K562 (cell line): ENCODE measurements around the gene ATP5F1C. TPM values are rescaled to one million over a fixed set of nuclear protein-coding genes. Genes with fewer than 3 reads are reported as not detected.
"Not testable (repeated sequence)": the region's sequence is repeated elsewhere in the genome, so short reads cannot be mapped to it uniquely, and the experiment has no call there.

ENCODE experiments used
- ATAC-seq: fragments of 200-7000 bp; cut with Tn5 transposase; 3 replicates; pipeline ENCODE4 v1.9.1; 2020; ENCODE audit warnings: moderate library complexity
- BruUV-seq: library from RNA; stranded (reverse); fragments of 400-500 nt; replicated peaks from 2 replicates; lab custom pipeline; 2021; lab: Mats Ljungman, UMichigan
- CTCF ChIA-PET: fragments of 300-600 bp; formaldehyde crosslinking; extraction: SDS; loops from one replicate; lab custom pipeline; 2021; ENCODE audit warnings: low intra/inter-chr PET ratio; lab: Yijun Ruan, JAX
- POLR2A ChIA-PET: fragments of 300-600, 350-650 bp; sonication (Branson Sonifier 250); formaldehyde crosslinking; extraction: SDS; loops from one replicate; lab custom pipeline; 2021; ENCODE audit warnings: antibody characterized with exemption, inconsistent platforms; lab: Yijun Ruan, JAX
- DNase-seq, 4 experiments: peaks; one replicate each; pipeline versions ENCODE4 v3.0.0 to v3.0.0-alpha.2; 2011 to 2018; ENCODE audit warnings: low spot score in 3 of 4, mixed read lengths in 3 of 4; ENCODE audit errors: extremely low read depth in 1 of 4
- FAIRE-seq: peaks from 2 replicates; lab custom pipeline; 2011; peaks lifted over from hg19 to GRCh38; lab: Jason Lieb, UNC
- H2AFZ ChIP-seq: 2 replicates; pipeline ENCODE4 v1.6.0; 2011; ENCODE audit warnings: low read depth, low read length, control low read depth, inconsistent platforms
- H3K27ac ChIP-seq: fragments of 200-600 bp; 3 replicates; pipeline ENCODE4 v1.8.0; 2011; ENCODE audit warnings: low read depth, mild to moderate bottlenecking, control low read depth, inconsistent platforms, low read length, moderate library complexity, mixed read lengths; ENCODE audit errors: extremely low read depth
- H3K27me3 ChIP-seq, 2 experiments: fragments of 300-600 bp in 1 of 2; 2 replicates in 1 of 2; 3 replicates in 1 of 2; pipeline versions ENCODE4 v1.6.0 to v1.8.0; 2011; ENCODE audit warnings: inconsistent platforms in 2 of 2, low read length in 2 of 2, mild to moderate bottlenecking in 1 of 2, mixed read lengths in 1 of 2, moderate library complexity in 1 of 2; ENCODE audit not compliant: control insufficient read depth in 2 of 2, insufficient read depth in 2 of 2
- H3K36me3 ChIP-seq: fragments of 300-600 bp; 3 replicates; pipeline ENCODE4 v1.8.0; 2011; ENCODE audit warnings: mild to moderate bottlenecking, low read length, inconsistent platforms; ENCODE audit not compliant: control insufficient read depth, insufficient read depth
- H3K4me1 ChIP-seq, 2 experiments: fragments of 200-600 bp in 1 of 2; replicated peaks in 1 of 2; 2 replicates in 1 of 2; 3 replicates in 1 of 2; pipeline versions ENCODE4 v1.5.1 to v1.8.0; 2011; ENCODE audit warnings: inconsistent platforms in 2 of 2, low read length in 2 of 2, mild to moderate bottlenecking in 1 of 2, mixed read lengths in 1 of 2, moderate library complexity in 1 of 2; ENCODE audit not compliant: control insufficient read depth in 2 of 2, insufficient read depth in 2 of 2
- H3K4me2 ChIP-seq: 2 replicates; pipeline ENCODE4 v1.6.1; 2011; ENCODE audit warnings: low read length, control low read depth, inconsistent platforms, mixed read lengths; ENCODE audit not compliant: insufficient read depth
- H3K4me3 ChIP-seq: fragments of 200-600 bp; sonication (generic), shearing (Covaris generic); 2 replicates; pipeline ENCODE4 v1.5.1; 2016; ENCODE audit warnings: control low read depth, inconsistent platforms
- H3K79me2 ChIP-seq: fragments of 200-600 bp; 3 replicates; pipeline ENCODE4 v1.8.0; 2011; ENCODE audit warnings: low read length, inconsistent platforms; ENCODE audit not compliant: control insufficient read depth, insufficient read depth
- H3K9ac ChIP-seq, 2 experiments: 2 replicates each; pipeline versions ENCODE4 v1.6.0 to v1.6.1; 2011; ENCODE audit warnings: low read depth in 2 of 2, low read length in 2 of 2, control low read depth in 1 of 2, inconsistent platforms in 1 of 2, mild to moderate bottlenecking in 1 of 2, mixed read lengths in 1 of 2; ENCODE audit not compliant: insufficient read depth in 1 of 2
- H3K9me1 ChIP-seq: one replicate; pipeline ENCODE4 v1.6.0; 2011; ENCODE audit warnings: inconsistent platforms, mild to moderate bottlenecking, low read length, moderate library complexity; ENCODE audit not compliant: control insufficient read depth, insufficient read depth
- H3K9me3 ChIP-seq: replicated peaks from 2 replicates; pipeline ENCODE4 v1.5.1; 2011; ENCODE audit warnings: low read depth, low read length, inconsistent platforms; ENCODE audit not compliant: control insufficient read depth, insufficient read depth
- H4K20me1 ChIP-seq: replicated peaks from 2 replicates; pipeline ENCODE4 v1.6.1; 2011; ENCODE audit warnings: low read length, inconsistent platforms, mixed read lengths; ENCODE audit not compliant: control insufficient read depth, insufficient read depth
- CHD2 ChIP-seq: IDR thresholded peaks from 2 replicates; pipeline ENCODE4 v1.6.1; 2011; ENCODE audit warnings: low read depth, low read length
- CLOCK ChIP-seq: fragments of 250-450 bp; sonication (Bioruptor Pico); IDR thresholded peaks from 2 replicates; pipeline ENCODE4 v1.4.0; 2020; ENCODE audit warnings: mild to moderate bottlenecking, moderate library complexity, borderline replicate concordance
- ELK1 ChIP-seq: sonication (generic); formaldehyde crosslinking; IDR thresholded peaks from 2 replicates; pipeline ENCODE4 v1.8.1; 2022; ENCODE audit warnings: missing genetic modification reagents
- MLX ChIP-seq, 2 experiments: fragments of 450-650 bp in 1 of 2; sonication (generic) in 1 of 2; formaldehyde crosslinking; conservative IDR thresholded peaks; 2 replicates each; pipeline versions ENCODE4 v1.4.0 to v1.8.1; 2020 to 2022; ENCODE audit warnings: mild to moderate bottlenecking in 1 of 2, missing genetic modification reagents in 1 of 2
- PRMT5 ChIP-seq: sonication (generic); formaldehyde crosslinking; IDR thresholded peaks from 2 replicates; pipeline ENCODE4 v1.5.0; 2020; ENCODE audit warnings: missing genetic modification reagents
- STAT6 ChIP-seq: sonication (generic); formaldehyde crosslinking; IDR thresholded peaks from 2 replicates; pipeline ENCODE4 v1.8.1; 2023; ENCODE audit warnings: mild to moderate bottlenecking, missing genetic modification reagents
- TAF15 ChIP-seq: fragments of 200-400 bp; formaldehyde crosslinking; IDR thresholded peaks from 2 replicates; pipeline ENCODE4 v1.6.1; 2017; ENCODE audit warnings: mild to moderate bottlenecking, low read depth, low read length, moderate library complexity
- ZEB2 ChIP-seq: fragments of 450-650 bp; IDR thresholded peaks from 2 replicates; pipeline ENCODE4 v1.6.1; 2016
- ZNF217 ChIP-seq: sonication (generic); formaldehyde crosslinking; IDR thresholded peaks from 2 replicates; pipeline ENCODE4 v1.8.0; 2022; ENCODE audit warnings: mild to moderate bottlenecking, missing genetic modification reagents
- WGBS: fragments of 100-300 bp; shearing (Covaris generic); methylation state at CpG from one replicate; pipeline ENCODE4 v1.1.6; 2016; ENCODE audit warnings: low coverage, mixed read lengths; ENCODE audit not compliant: insufficient coverage; ENCODE audit errors: missing lambda C conversion rate; 5-methylcytosine and 5-hydroxymethylcytosine counted together
- in situ Hi-C: fragments of 300-500 bp; cut with MboI; formaldehyde crosslinking; loops from 4 replicates; pipeline ENCODE4 v1.15.0; 2018; ENCODE audit warnings: inconsistent platforms, mixed read lengths
- intact Hi-C: fragments of 100-400 bp; cut with micrococcal nuclease; formaldehyde crosslinking; loops from 2 replicates; pipeline ENCODE4 v1.14.2; 2022
- polyA plus RNA-seq, 8 experiments: library from polyadenylated mRNA; depleted of rRNA in 4 of 8; stranded (reverse) in 5 of 8; unstranded in 3 of 8; fragments of >200 nt; fragmentation: Nextera tagmentation in 2 of 8; fragmentation: Illumina TruSeq in 1 of 8; extraction: Ambion mirVana in 2 of 8; extraction: Trizol in 1 of 8; gene quantifications; 2 replicates each; pipeline versions ENCODE4 v1.2.1 to v1.2.3, GENCODE V29; 2011 to 2014; ENCODE audit warnings: inconsistent platforms in 1 of 8, missing spikeins in 1 of 8
- total RNA-seq, 7 experiments: library from RNA; depleted of rRNA in 6 of 7; stranded (reverse); fragments of >200 nt in 6 of 7; fragmentation: Illumina TruSeq in 2 of 7; extraction: Trizol in 2 of 7; gene quantifications; 2 replicates each; pipeline versions ENCODE4 v1.2.1 to v1.2.3, GENCODE V29; 2011 to 2021; ENCODE audit warnings: low replicate concordance in 1 of 7
- TF ChIP-seq, protein P1 (sequence below): IDR thresholded peaks from 3 replicates; pipeline ENCODE4 v1.6.1; 2011; ENCODE audit warnings: borderline replicate concordance, mild to moderate bottlenecking; ENCODE audit not compliant: insufficient read length, insufficient read depth

The ATP5F1C gene
- total and polyA plus RNA-seq, 9 of the 15 experiments (the other 6 are each of a cell fraction or from before 2014, with no cell fraction given), result 389 to 1,475 (median 559) TPM

- TF ChIP-seq CLOCK (CRISPR knock-in tag) (no peak), STAT6 (no peak), CHD2 (no peak), ZEB2 (no peak), ZNF217 (CRISPR knock-in tag) (no peak), TAF15 (no peak), ELK1 (CRISPR knock-in tag) (no peak), PRMT5 (CRISPR knock-in tag) (no peak), MLX (CRISPR knock-in tag; conservative IDR thresholded peaks at IDR 0.05) (no peak)
- TF ChIP-seq, protein P1, sequence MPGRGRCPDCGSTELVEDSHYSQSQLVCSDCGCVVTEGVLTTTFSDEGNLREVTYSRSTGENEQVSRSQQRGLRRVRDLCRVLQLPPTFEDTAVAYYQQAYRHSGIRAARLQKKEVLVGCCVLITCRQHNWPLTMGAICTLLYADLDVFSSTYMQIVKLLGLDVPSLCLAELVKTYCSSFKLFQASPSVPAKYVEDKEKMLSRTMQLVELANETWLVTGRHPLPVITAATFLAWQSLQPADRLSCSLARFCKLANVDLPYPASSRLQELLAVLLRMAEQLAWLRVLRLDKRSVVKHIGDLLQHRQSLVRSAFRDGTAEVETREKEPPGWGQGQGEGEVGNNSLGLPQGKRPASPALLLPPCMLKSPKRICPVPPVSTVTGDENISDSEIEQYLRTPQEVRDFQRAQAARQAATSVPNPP, result no peak
These were observed 23.0 kb downstream of the ATP5F1C start (continued) for GRCh38 chr10:7811000-7811399.

- H4K20me1 ChIP-seq, in situ Hi-C loops, H3K9ac ChIP-seq, intact Hi-C loops, H3K27me3 ChIP-seq, H3K27ac ChIP-seq, CTCF ChIA-PET, H3K4me3 ChIP-seq, FAIRE-seq, DNase-seq, H3K9me3 ChIP-seq, H3K4me1 ChIP-seq, BruUV-seq, H3K9me1 ChIP-seq, ATAC-seq, H3K79me2 ChIP-seq, H2AFZ ChIP-seq, H3K4me2 ChIP-seq: not testable (repeated sequence)
- 31% methylated on average over 7 of the region's 7 CpGs for WGBS
- POLR2A ChIA-PET, result interaction anchor here (0.6 to 1.3 kb wide), 3 partner anchors 9 to 24 kb away, joined by 3 to 4 read pairs (median 3); partner anchors contain the start of genes ATP5F1C and KIN
- peaks cover 13% of the 10 kb centered on the region; the same call in 1 of the 3 replicates for H3K36me3 ChIP-seq
These were observed 23.8 kb downstream of the ATP5F1C start for GRCh38 chr10:7811743-7812142.
